Measurements from ENCODE around the gene HOXA5. TPM values are rescaled to one million over a fixed set of nuclear protein-coding genes. Genes with fewer than 3 reads are reported as not detected.

The HOXA5 gene
- total and polyA plus RNA-seq, 2 donors (not counting 3 experiments of a cell fraction or from before 2014, with no cell fraction given): 18.6 to 18.8 TPM

DNA sequence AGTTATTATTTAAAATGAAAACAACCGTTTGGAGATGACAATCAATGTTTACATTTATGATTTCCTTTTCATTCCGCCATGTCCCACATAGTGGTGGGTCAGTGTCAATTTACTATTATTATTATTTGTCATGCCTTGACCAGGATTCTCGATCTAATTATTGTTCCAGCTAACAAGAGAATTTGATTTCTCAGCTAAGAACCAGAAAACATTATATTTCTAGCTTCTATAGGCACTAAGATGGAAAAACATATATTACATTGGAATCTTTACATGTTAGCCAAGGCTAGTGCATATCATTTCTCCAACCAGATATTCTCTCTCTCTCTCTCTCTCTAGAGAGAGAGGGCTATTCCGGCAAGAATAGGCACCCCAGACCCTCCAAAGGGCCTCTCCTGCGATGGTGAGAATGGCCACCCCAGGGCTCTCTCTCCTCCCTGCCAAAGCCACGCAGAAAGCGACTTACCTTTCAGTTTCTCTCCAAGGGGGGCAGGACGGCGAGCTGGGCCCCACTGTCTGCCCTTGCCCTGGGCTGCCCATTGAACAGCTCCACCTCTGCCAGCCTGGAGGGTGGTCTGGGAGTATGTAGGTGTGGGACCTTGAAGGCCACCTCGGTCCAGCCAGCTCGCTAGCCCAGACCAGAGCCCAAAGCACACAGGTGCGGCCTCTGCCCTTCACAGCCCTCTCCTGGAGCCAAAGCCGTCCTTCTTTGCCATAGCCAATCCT lies 6.5 kb upstream of the HOXA5 start:
- no peak for FAIRE-seq

More for the DNA sequence above, 6.5 kb upstream of the HOXA5 start:
- ChIA-PET POLR2A (interaction anchor here (1.0 to 2.6 kb wide), 7 partner anchors 9 to 467 kb away, joined by 3 to 8 read pairs (median 3); partner anchors contain the start of gene HOXA9), CTCF (interaction anchor here (1.0 to 5.6 kb wide), 19 partner anchors 9 to 780 kb away, joined by 3 to 83 read pairs (median 5); partner anchors contain the start of genes HOXA4 and HOXA9)
- dilution Hi-C loops (cut with MboI; ENCODE audit: extremely low pct_ligation_motif_present, low sequenced_read_pairs): loop anchor here (25.0 kb wide), 1 partner anchor 963 kb away; no protein-coding TSS in a partner anchor
- Histone ChIP-seq H3K9me3 (replicated peaks; ENCODE audit: control insufficient read depth, insufficient read depth, low read length) (no peaks in the 10 kb centered on the region), H3K9ac (replicated peaks; ENCODE audit: extremely low read depth, insufficient read depth, low read length) (peak overlapping the region; percentile 78), H3K9me1 (replicated peaks; ENCODE audit: control insufficient read depth, extremely low read depth, insufficient read depth, low read length) (no peaks in the 10 kb centered on the region), H3K4me1 (ENCODE audit: control insufficient read depth, extremely low read depth, insufficient read depth, low read length) (peaks cover 73% of the 10 kb centered on the region), H3K79me2 (ENCODE audit: control insufficient read depth, insufficient read depth, low read length) (peaks cover 98% of the 10 kb centered on the region), H4K20me1 (replicated peaks; ENCODE audit: control insufficient read depth, extremely low read depth, insufficient read depth, low read length) (no peaks in the 10 kb centered on the region), H2AFZ (ENCODE audit: low read depth, low read length) (no peak overlapping the region), H3K27me3 (ENCODE audit: control insufficient read depth in 2 of 2, insufficient read depth in 2 of 2, low read length in 2 of 2) (no peaks in the 10 kb centered on the region), H3K4me3 (replicated peaks in 1 of 3; ENCODE audit: insufficient read depth in 1 of 3, low read depth in 1 of 3, low read length in 3 of 3) (peak overlapping the region; percentile 54 to 85 (median 55)), H3K36me3 (ENCODE audit: control insufficient read depth in 2 of 2, extremely low read depth in 1 of 2, insufficient read depth in 2 of 2, low read length in 2 of 2) (peaks cover 0 to 8% of the 10 kb centered on the region in 2 experiments), H3K27ac (ENCODE audit: insufficient read depth, low read depth, low read length) (peak overlapping the region; percentile 67), H3K4me2 (ENCODE audit: insufficient read depth, low read length) (peak overlapping the region; percentile 78)
- no peak for DNase-seq (ENCODE audit: low read depth, low spot score)
- TF ChIP-seq, protein P1, sequence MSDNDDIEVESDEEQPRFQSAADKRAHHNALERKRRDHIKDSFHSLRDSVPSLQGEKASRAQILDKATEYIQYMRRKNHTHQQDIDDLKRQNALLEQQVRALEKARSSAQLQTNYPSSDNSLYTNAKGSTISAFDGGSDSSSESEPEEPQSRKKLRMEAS (IDR thresholded peaks at IDR 0.05; ENCODE audit: insufficient read depth, insufficient read length): no peak
- no peak for TF ChIP-seq GATA2 (IDR thresholded peaks at IDR 0.05; ENCODE audit: insufficient read depth, insufficient read length, low read depth, low read length)
- no peak for TF ChIP-seq MYC (IDR thresholded peaks at IDR 0.05; ENCODE audit: low read depth, low read length)
- TF ChIP-seq FOS (IDR thresholded peaks at IDR 0.05; ENCODE audit: borderline replicate concordance, insufficient read depth, low read length): no peak
- no peak for TF ChIP-seq EZH2 (IDR thresholded peaks at IDR 0.05; ENCODE audit: borderline replicate concordance, low read depth, low read length, severe bottlenecking)
- TF ChIP-seq POLR2A (IDR thresholded peaks at IDR 0.05; ENCODE audit: low read depth, low read length): no peak
- no peak for TF ChIP-seq POLR2AphosphoS5 (IDR thresholded peaks at IDR 0.05; ENCODE audit: insufficient read depth, low read depth, low read length)
- TF ChIP-seq, protein P2, sequence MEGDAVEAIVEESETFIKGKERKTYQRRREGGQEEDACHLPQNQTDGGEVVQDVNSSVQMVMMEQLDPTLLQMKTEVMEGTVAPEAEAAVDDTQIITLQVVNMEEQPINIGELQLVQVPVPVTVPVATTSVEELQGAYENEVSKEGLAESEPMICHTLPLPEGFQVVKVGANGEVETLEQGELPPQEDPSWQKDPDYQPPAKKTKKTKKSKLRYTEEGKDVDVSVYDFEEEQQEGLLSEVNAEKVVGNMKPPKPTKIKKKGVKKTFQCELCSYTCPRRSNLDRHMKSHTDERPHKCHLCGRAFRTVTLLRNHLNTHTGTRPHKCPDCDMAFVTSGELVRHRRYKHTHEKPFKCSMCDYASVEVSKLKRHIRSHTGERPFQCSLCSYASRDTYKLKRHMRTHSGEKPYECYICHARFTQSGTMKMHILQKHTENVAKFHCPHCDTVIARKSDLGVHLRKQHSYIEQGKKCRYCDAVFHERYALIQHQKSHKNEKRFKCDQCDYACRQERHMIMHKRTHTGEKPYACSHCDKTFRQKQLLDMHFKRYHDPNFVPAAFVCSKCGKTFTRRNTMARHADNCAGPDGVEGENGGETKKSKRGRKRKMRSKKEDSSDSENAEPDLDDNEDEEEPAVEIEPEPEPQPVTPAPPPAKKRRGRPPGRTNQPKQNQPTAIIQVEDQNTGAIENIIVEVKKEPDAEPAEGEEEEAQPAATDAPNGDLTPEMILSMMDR (IDR thresholded peaks at IDR 0.05; ENCODE audit: extremely low read depth in 1 of 2, insufficient read depth in 1 of 2, low read depth in 1 of 2, low read length in 2 of 2): no peak
- BruUV-seq (replicated peaks): no TSS peak
- intact Hi-C loops (cut with micrococcal nuclease): loop anchor here (2.0 kb wide), 1 partner anchor 15 kb away; the partner anchor contains the start of gene HOXA9
